Naive B cell (primary cell): ENCODE results near the gene GALNT12. TPM values are rescaled to one million over a fixed set of nuclear protein-coding genes. Genes with fewer than 3 reads are reported as not detected.

Experiments
- ATAC-seq, 2 donors: fragments of 150-1000 bp; cut with Tn5 transposase; 2 replicates each; pipeline ENCODE4 v1.10.0; 2021; ENCODE audit warnings: low read depth in 2 of 2, mild to moderate bottlenecking in 2 of 2, moderate library complexity in 2 of 2
- DNase-seq: peaks from one replicate; pipeline ENCODE4 v3.0.0; 2022
- H3K27ac Mint-ChIP-seq, 6 donors: one replicate each; pipeline ENCODE4 v1.8.0; 2020 to 2022; ENCODE audit warnings: mild to moderate bottlenecking in 6 of 6, mixed read lengths in 6 of 6, moderate library complexity in 5 of 6, inconsistent platforms in 2 of 6
- H3K27me3 Mint-ChIP-seq, 3 donors: one replicate each; pipeline ENCODE4 v1.8.0; 2021 to 2022; ENCODE audit warnings: mixed read lengths in 3 of 3, mild to moderate bottlenecking in 1 of 3
- H3K36me3 Mint-ChIP-seq, 2 donors: one replicate each; pipeline ENCODE4 v1.8.0; 2020 to 2022; ENCODE audit warnings: mixed read lengths in 2 of 2, inconsistent platforms in 1 of 2, mild to moderate bottlenecking in 1 of 2
- H3K4me1 Mint-ChIP-seq, 3 donors: one replicate each; pipeline ENCODE4 v1.8.0; 2020 to 2022; ENCODE audit warnings: mixed read lengths in 3 of 3, inconsistent platforms in 1 of 3, mild to moderate bottlenecking in 1 of 3, moderate library complexity in 1 of 3
- H3K4me3 Mint-ChIP-seq, 8 donors: one replicate each; pipeline ENCODE4 v1.8.0; 2020 to 2022; ENCODE audit warnings: mild to moderate bottlenecking in 8 of 8, mixed read lengths in 8 of 8, moderate library complexity in 8 of 8, inconsistent platforms in 2 of 8
- H3K9me3 Mint-ChIP-seq, 7 donors: one replicate each; pipeline ENCODE4 v1.8.0; 2020 to 2022; ENCODE audit warnings: mixed read lengths in 7 of 7, mild to moderate bottlenecking in 5 of 7, inconsistent platforms in 2 of 7, moderate library complexity in 1 of 7
- polyA plus RNA-seq, 6 donors: library from polyadenylated mRNA; unstranded; fragments of 300-500 nt; fragmentation: Illumina TruSeq; gene quantifications; one replicate each; pipeline ENCODE4 v1.2.3, GENCODE V29; 2021; ENCODE audit warnings: low read depth in 6 of 6

The GALNT12 gene
- polyA plus RNA-seq, 6 donors from 2014 or later: 0.53 to 2.2 (median 0.78) TPM; not detected in 1

GRCh38 chr9:98852961-98853360 is 45.5 kb downstream of the GALNT12 start:
- H3K9me3 Mint-ChIP-seq: peaks cover 6 to 32% (median 18%) of the 10 kb centered on the region in 7 donors
- peaks cover 14 to 15% of the 10 kb centered on the region in 2 donors for H3K36me3 Mint-ChIP-seq
- H3K27me3 Mint-ChIP-seq: peaks cover 0 to 25% (median 19%) of the 10 kb centered on the region in 3 donors
- no peak overlapping the region for H3K27ac Mint-ChIP-seq
- DNase-seq: no peak
- ATAC-seq: no peak
- H3K4me3 Mint-ChIP-seq: no peak overlapping the region
- H3K4me1 Mint-ChIP-seq: peaks cover 0 to 4% (median 2%) of the 10 kb centered on the region in 3 donors

DNA sequence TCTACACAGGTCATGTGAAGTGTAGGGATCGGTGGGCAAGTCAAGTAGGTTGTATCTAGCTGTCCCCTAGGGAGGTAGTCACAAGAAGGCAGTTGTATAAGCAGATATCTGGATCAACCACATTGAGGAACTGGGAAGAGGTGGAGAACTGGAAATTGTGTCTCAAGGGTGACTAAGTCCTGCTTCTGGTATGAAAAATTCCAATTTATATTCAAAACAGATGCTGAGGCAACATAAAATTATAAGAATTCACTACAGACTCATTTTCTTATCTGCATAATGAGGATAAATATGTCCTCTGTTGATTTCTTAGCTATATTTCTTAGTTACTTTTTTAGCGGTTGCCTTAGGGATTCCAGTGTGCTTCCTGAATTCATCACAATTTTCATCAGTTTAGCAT is 46.8 kb downstream of the GALNT12 start:
- DNase-seq (no peak), ATAC-seq (no peak)
- Mint-ChIP-seq H3K36me3 (peaks cover 14 to 15% of the 10 kb centered on the region in 2 donors), H3K4me3 (no peak overlapping the region), H3K27me3 (peaks cover 7 to 34% (median 19%) of the 10 kb centered on the region in 3 donors), H3K4me1 (no peaks in the 10 kb centered on the region), H3K9me3 (peaks cover 6 to 32% (median 18%) of the 10 kb centered on the region in 7 donors), H3K27ac (no peak overlapping the region)

DNA sequence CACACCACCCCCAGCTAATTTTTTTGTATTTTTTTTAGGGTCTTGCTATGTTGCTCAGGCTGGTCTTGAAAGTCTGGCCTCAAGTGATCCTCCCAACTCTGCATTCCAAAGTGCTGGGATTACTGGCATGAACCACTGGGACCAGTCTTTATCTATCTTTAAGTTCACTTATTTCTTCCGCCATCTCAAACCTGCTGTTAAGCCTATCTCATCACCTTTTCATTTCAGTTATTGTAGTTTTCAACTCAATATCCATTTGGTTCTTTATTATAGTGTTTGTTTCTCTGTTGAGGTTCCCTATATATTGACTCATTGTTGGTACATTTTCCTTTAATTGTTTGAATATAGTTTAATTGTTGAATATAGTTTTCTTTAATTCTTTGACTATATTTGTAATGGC is 48.1 kb downstream of the GALNT12 start:
- Mint-ChIP-seq H3K9me3 (peaks cover 6 to 32% (median 18%) of the 10 kb centered on the region in 7 donors), H3K27me3 (peaks cover 12 to 41% (median 19%) of the 10 kb centered on the region in 3 donors), H3K4me1 (no peaks in the 10 kb centered on the region), H3K4me3 (no peak overlapping the region), H3K27ac (no peak overlapping the region), H3K36me3 (peaks cover 15 to 21% of the 10 kb centered on the region in 2 donors)
- DNase-seq (no peak), ATAC-seq (no peak)

GRCh38 chr9:98856982-98857381 is 49.5 kb downstream of the GALNT12 start:
- H3K27ac Mint-ChIP-seq: no peak overlapping the region
- H3K9me3 Mint-ChIP-seq: peaks cover 6 to 32% (median 18%) of the 10 kb centered on the region in 7 donors
- ATAC-seq (no peak), DNase-seq (no peak)
- H3K4me3 Mint-ChIP-seq: no peak overlapping the region
- H3K4me1 Mint-ChIP-seq: no peaks in the 10 kb centered on the region
- peaks cover 15 to 21% of the 10 kb centered on the region in 2 donors for H3K36me3 Mint-ChIP-seq
- H3K27me3 Mint-ChIP-seq: peaks cover 12 to 41% (median 19%) of the 10 kb centered on the region in 3 donors

DNA sequence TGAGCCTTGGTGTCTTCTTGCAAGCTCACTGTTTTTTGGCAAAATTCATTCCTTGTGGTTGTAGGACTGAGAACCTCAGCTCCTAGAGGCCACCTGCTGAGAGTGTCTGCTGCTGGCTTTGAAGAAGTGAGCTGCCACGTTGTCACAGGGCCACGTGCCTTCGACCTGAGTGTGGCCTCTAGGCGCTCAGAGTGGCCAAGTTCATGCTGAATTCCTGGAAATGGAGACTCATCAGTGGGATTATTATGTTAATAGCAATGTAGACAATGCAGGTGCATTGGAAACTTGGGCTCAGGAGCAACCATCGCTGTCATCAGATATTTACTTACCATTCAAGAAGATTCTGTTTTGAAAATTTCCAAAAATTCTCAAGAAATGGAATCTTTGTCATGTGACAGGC is 52.5 kb downstream of the GALNT12 start:
- peaks cover 12 to 41% (median 25%) of the 10 kb centered on the region in 3 donors for H3K27me3 Mint-ChIP-seq
- peaks cover 6 to 27% (median 18%) of the 10 kb centered on the region in 7 donors for H3K9me3 Mint-ChIP-seq
- H3K36me3 Mint-ChIP-seq: peaks cover 15 to 19% of the 10 kb centered on the region in 2 donors
- no peak overlapping the region for H3K4me3 Mint-ChIP-seq
- no peak for DNase-seq
- no peak overlapping the region for H3K27ac Mint-ChIP-seq
- no peak for ATAC-seq
- no peaks in the 10 kb centered on the region for H3K4me1 Mint-ChIP-seq

DNA sequence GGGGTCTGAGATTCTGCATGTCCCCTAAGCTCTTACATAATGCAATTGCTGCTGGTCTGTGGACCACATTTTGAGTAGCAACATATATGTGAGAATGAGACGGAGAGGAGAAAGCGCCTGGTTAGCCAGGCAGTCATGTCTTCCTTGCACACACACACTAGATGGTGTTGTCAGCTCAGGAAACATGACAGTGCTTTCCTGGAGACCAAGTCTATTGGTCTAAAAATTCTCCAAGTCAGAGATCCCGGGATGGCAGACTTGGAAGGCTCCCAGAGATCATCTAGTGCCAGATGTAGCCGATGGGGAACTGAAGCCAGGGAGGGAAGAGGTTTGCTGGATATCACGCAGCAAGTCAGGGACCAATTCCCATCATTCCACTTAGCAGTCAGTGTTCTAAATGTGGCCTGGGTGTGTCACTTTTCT is 53.4 kb downstream of the GALNT12 start:
- DNase-seq (no peak), ATAC-seq (no peak)
- Mint-ChIP-seq H3K9me3 (peaks cover 0 to 18% (median 10%) of the 10 kb centered on the region in 7 donors), H3K27ac (no peak overlapping the region), H3K27me3 (peaks cover 13 to 43% (median 23%) of the 10 kb centered on the region in 3 donors), H3K4me3 (peak overlapping the region in 1 of 8 donors; percentile 44), H3K4me1 (no peaks in the 10 kb centered on the region), H3K36me3 (peaks cover 9 to 10% of the 10 kb centered on the region in 2 donors)

DNA sequence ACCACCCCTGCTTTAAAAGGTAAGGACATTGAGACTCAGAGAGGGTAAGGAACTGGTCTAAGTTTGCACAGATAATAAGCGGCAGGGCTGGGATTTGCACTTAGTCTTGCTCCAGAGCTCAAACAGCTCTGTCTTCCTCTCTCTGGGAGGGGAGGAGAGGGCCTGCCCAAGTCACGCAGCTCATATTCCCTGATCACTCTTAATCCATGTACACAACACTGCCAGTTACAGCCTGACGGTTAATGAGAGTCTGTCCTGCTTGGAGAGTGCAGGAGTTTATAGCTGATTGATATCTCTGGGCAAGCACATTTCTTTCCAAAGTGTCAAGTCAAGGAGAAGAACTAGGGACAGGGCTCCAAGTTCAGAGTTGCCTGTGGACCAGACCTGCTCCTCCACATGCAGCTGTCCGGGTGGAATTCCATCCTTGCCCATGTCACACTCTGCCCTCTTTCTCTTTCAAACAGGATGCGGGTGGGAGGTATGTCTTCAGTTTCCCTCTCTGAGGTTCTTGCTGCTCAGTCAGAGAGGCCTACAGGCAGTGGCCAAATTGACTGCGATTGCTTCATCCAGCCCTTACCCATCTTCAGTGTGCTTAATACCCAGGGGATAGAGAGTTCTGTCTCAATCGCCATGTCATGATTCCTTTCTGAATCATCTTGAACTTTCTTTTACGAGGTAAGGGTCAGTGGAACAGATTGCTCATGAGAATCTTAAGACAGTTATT is 54.5 kb downstream of the GALNT12 start:
- ATAC-seq (no peak), DNase-seq (no peak)
- peaks cover 15 to 43% (median 18%) of the 10 kb centered on the region in 3 donors for H3K27me3 Mint-ChIP-seq
- no peak overlapping the region for H3K4me3 Mint-ChIP-seq
- H3K36me3 Mint-ChIP-seq: peaks cover 0 to 7% of the 10 kb centered on the region in 2 donors
- no peak overlapping the region for H3K27ac Mint-ChIP-seq
- peaks cover 0 to 7% (median 1%) of the 10 kb centered on the region in 7 donors for H3K9me3 Mint-ChIP-seq
- H3K4me1 Mint-ChIP-seq: peaks cover 0 to 3% (median 0%) of the 10 kb centered on the region in 3 donors

- Mint-ChIP-seq H3K4me1 (peaks cover 0 to 3% (median 0%) of the 10 kb centered on the region in 3 donors), H3K27me3 (peaks cover 15 to 34% (median 23%) of the 10 kb centered on the region in 3 donors), H3K4me3 (no peak overlapping the region), H3K36me3 (peaks cover 0 to 7% of the 10 kb centered on the region in 2 donors), H3K27ac (peak overlapping the region in 1 of 6 donors; percentile 72), H3K9me3 (peaks cover 0 to 2% (median 0%) of the 10 kb centered on the region in 7 donors)
- no peak for DNase-seq
- ATAC-seq: no peak
Measured at GRCh38 chr9:98862936-98863335, 55.5 kb downstream of the GALNT12 start.

DNA sequence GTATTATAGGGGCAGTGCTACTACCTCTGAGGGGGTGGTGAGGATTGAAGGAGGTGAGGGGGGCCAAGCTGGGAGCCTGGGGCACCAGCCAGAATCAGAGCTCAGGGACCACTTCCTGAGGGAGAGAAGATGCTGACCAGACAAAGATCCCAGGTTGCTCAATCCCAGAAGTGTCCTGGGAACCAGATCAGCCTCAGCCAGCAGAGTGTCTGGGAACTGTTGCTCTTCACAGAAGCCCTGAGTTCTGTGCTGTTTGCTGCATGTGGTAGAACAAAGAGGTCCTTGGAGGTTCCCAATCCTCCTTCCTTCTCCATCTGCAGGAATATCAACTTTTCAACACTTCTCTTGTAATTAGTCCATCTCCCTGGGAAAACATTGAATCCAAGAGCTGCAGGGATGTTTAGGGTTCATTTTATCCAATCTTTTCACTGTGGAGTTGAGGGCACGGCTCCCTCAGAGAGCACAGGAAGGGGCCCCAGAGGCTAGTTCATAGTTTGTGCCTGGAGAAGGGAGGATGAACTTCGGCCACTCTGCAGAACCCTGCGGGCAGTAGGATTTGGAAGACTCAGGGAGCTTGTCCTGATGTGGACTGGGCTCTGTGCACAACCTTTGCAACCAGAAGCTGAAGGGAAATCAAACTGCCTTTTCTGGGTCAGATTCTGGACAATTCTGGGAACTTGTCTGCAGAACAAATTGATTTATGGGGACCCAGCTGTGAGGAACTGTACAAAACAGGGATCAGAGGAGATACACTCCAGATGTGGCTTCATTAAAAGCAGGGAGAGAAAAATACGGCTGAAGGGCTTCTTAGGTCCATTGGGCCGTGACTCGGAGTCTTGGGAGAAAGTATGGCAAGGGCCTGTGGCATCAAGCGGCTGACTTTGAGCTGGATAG is 57.1 kb downstream of the GALNT12 start:
- peaks cover 6 to 23% (median 22%) of the 10 kb centered on the region in 3 donors for H3K27me3 Mint-ChIP-seq
- no peak overlapping the region for H3K4me3 Mint-ChIP-seq
- ATAC-seq (no peak), DNase-seq (no peak)
- H3K9me3 Mint-ChIP-seq: peaks cover 0 to 3% (median 0%) of the 10 kb centered on the region in 7 donors
- peaks cover 0 to 5% of the 10 kb centered on the region in 2 donors for H3K36me3 Mint-ChIP-seq
- H3K27ac Mint-ChIP-seq: no peak overlapping the region
- peaks cover 0 to 3% (median 0%) of the 10 kb centered on the region in 3 donors for H3K4me1 Mint-ChIP-seq

GRCh38 chr9:98865284-98865875 is 57.9 kb downstream of the GALNT12 start:
- Mint-ChIP-seq H3K27ac (peak overlapping the region in 1 of 6 donors; percentile 42), H3K27me3 (peaks cover 3 to 23% (median 18%) of the 10 kb centered on the region in 3 donors), H3K4me3 (no peak overlapping the region), H3K36me3 (no peaks in the 10 kb centered on the region), H3K4me1 (peaks cover 0 to 3% (median 0%) of the 10 kb centered on the region in 3 donors), H3K9me3 (peaks cover 0 to 3% (median 0%) of the 10 kb centered on the region in 7 donors)
- no peak for ATAC-seq
- DNase-seq: no peak

- Mint-ChIP-seq H3K36me3 (no peaks in the 10 kb centered on the region), H3K9me3 (peaks cover 0 to 3% (median 0%) of the 10 kb centered on the region in 7 donors), H3K4me1 (peaks cover 0 to 3% (median 0%) of the 10 kb centered on the region in 3 donors), H3K27me3 (peaks cover 3 to 23% (median 18%) of the 10 kb centered on the region in 3 donors), H3K4me3 (no peak overlapping the region), H3K27ac (no peak overlapping the region)
- ATAC-seq: no peak
- no peak for DNase-seq
Measured at GRCh38 chr9:98866435-98867102, 59.1 kb downstream of the GALNT12 start.

- Mint-ChIP-seq H3K9me3 (peaks cover 0 to 3% (median 0%) of the 10 kb centered on the region in 7 donors), H3K36me3 (no peaks in the 10 kb centered on the region), H3K4me1 (peaks cover 0 to 3% (median 0%) of the 10 kb centered on the region in 3 donors), H3K27me3 (peaks cover 6 to 23% (median 23%) of the 10 kb centered on the region in 3 donors), H3K4me3 (no peak overlapping the region), H3K27ac (no peak overlapping the region)
- ATAC-seq: no peak
- no peak for DNase-seq
Measured at GRCh38 chr9:98867103-98867428, 59.6 kb downstream of the GALNT12 start.
